ENCODE results near the gene CST5.

GRCh38 chr20:23926526-23926880 lies 47.0 kb upstream of the CST5 start:
- TF ChIP-seq EZH2 (IDR thresholded peaks at IDR 0.05; ENCODE audit: insufficient read depth, low read length) (no peak), CTCF (IDR thresholded peaks at IDR 0.05; ENCODE audit: insufficient read depth, low read depth, low read length) (no peak)
